Measurements from ENCODE around the gene EID3. TPM values are rescaled to one million over a fixed set of nuclear protein-coding genes. Genes with fewer than 3 reads are reported as not detected.

The EID3 gene
- polyA plus RNA-seq, 1 donor from 2014 or later, result 0.37 TPM

GRCh38 chr12:104306376-104306775, 2.8 kb downstream of the EID3 start:
- Histone ChIP-seq H3K9me2 (ENCODE audit: insufficient read depth, low read length) (no peaks in the 10 kb centered on the region), H3K4me3 (ENCODE audit: low read length) (no peak overlapping the region), H3K36me3 (ENCODE audit: insufficient read depth, low read length) (no peaks in the 10 kb centered on the region), H4K20me1 (ENCODE audit: insufficient read depth) (no peaks in the 10 kb centered on the region), H3K9ac (ENCODE audit: low read length) (no peak overlapping the region), H2AFZ (ENCODE audit: low read depth, low read length) (no peak overlapping the region), H3K4me2 (ENCODE audit: low read length) (no peak overlapping the region), H3K27me3 (ENCODE audit: insufficient read depth, low read depth, low read length) (no peaks in the 10 kb centered on the region), H3K79me2 (replicated peaks; ENCODE audit: insufficient read depth, low read length) (peaks cover 23% of the 10 kb centered on the region), H3K27ac (ENCODE audit: low read length) (no peak overlapping the region), H3F3A (ENCODE audit: insufficient read depth, low read length, poor library complexity, severe bottlenecking) (no peaks in the 10 kb centered on the region), H3K9me3 (ENCODE audit: low read length) (no peaks in the 10 kb centered on the region)
- TF ChIP-seq TAF1 (IDR thresholded peaks at IDR 0.05; ENCODE audit: low read depth) (no peak), EP300 (conservative IDR thresholded peaks at IDR 0.05; ENCODE audit: poor library complexity, severe bottlenecking) (no peak), CTCF (IDR thresholded peaks at IDR 0.05; ENCODE audit: poor library complexity, severe bottlenecking) (no peak), MXI1 (conservative IDR thresholded peaks at IDR 0.05; ENCODE audit: poor library complexity, severe bottlenecking) (no peak), SMC3 (conservative IDR thresholded peaks at IDR 0.05; ENCODE audit: poor library complexity) (no peak), RAD21 (conservative IDR thresholded peaks at IDR 0.05) (no peak), REST (IDR thresholded peaks at IDR 0.05; ENCODE audit: borderline replicate concordance) (no peak)

GRCh38 chr12:104306943-104307654, 3.6 kb downstream of the EID3 start:
- H3F3A ChIP-seq (ENCODE audit: insufficient read depth, low read length, poor library complexity, severe bottlenecking), result no peaks in the 10 kb centered on the region
- H4K20me1 ChIP-seq (ENCODE audit: insufficient read depth), result no peaks in the 10 kb centered on the region
- H3K9me2 ChIP-seq (ENCODE audit: insufficient read depth, low read length), result no peaks in the 10 kb centered on the region
- no peaks in the 10 kb centered on the region for H3K36me3 ChIP-seq (ENCODE audit: insufficient read depth, low read length)
- H3K79me2 ChIP-seq (replicated peaks; ENCODE audit: insufficient read depth, low read length), result peaks cover 19% of the 10 kb centered on the region
- H3K4me2 ChIP-seq (ENCODE audit: low read length), result no peak overlapping the region
- no peak overlapping the region for H2AFZ ChIP-seq (ENCODE audit: low read depth, low read length)
- TF ChIP-seq CTCF (IDR thresholded peaks at IDR 0.05; ENCODE audit: poor library complexity, severe bottlenecking) (no peak), POLR2AphosphoS5 (IDR thresholded peaks at IDR 0.05) (no peak), EP300 (conservative IDR thresholded peaks at IDR 0.05; ENCODE audit: poor library complexity, severe bottlenecking) (no peak), SMC3 (conservative IDR thresholded peaks at IDR 0.05; ENCODE audit: poor library complexity) (no peak)
- no peaks in the 10 kb centered on the region for H3K9me3 ChIP-seq (ENCODE audit: low read length)
- H3K9ac ChIP-seq (ENCODE audit: low read length), result no peak overlapping the region
- no peak overlapping the region for H3K27ac ChIP-seq (ENCODE audit: low read length)
- H3K27me3 ChIP-seq (ENCODE audit: insufficient read depth, low read depth, low read length), result no peaks in the 10 kb centered on the region
- H3K4me3 ChIP-seq (ENCODE audit: low read length), result no peak overlapping the region

All from neural cell (in vitro differentiated cells).